GM21825 (cell line): ENCODE measurements around the gene HDAC9.

Experiments used
- ATAC-seq: cut with Tn5 transposase; IDR thresholded peaks from one replicate; pipeline ENCODE4 v1.9.1; 2021; ENCODE audit warnings: mild to moderate bottlenecking, moderate library complexity; ENCODE audit not compliant: unreplicated experiment

HDAC9 gene

GRCh38 chr7:18580950-18581349 lies 85.4 kb downstream of the HDAC9 start:
- ATAC-seq, result no peak

GRCh38 chr7:18583305-18583704 lies 87.8 kb downstream of the HDAC9 start:
- ATAC-seq, result no peak

GRCh38 chr7:18590241-18590640 lies 94.7 kb downstream of the HDAC9 start:
- no peak for ATAC-seq

GRCh38 chr7:18590744-18591340 lies 95.3 kb downstream of the HDAC9 start:
- no peak for ATAC-seq

- ATAC-seq, result no peak
These were observed 98.2 kb downstream of the HDAC9 start for GRCh38 chr7:18593602-18594279.

- no peak for ATAC-seq
These were observed 102.2 kb downstream of the HDAC9 start for GRCh38 chr7:18597754-18598153.

- ATAC-seq, result no peak
These were observed 111.5 kb downstream of the HDAC9 start for GRCh38 chr7:18607025-18607424.

- ATAC-seq, result no peak
These were observed 114.9 kb downstream of the HDAC9 start for GRCh38 chr7:18610331-18610948.

DNA sequence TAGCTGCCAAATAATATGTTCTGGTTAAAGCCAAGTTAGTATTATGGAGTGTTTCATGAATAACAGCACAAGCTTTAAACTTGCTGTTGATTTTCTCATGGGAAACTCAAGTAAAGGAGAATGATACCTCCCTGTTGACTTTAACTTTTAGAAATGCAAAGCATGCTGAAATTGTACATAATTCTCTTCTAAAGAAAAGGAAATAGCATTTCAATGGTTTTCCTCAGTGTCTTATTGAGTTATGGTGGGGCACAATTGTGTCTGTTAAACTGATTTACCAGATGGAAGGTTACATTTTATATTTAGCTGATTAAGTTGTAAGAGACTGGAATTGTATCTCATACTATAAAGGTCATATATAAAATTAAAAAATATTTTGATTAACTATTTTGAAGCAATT lies 119.3 kb downstream of the HDAC9 start:
- ATAC-seq, result no peak

GRCh38 chr7:18619311-18619710 lies 123.8 kb downstream of the HDAC9 start:
- no peak for ATAC-seq

DNA sequence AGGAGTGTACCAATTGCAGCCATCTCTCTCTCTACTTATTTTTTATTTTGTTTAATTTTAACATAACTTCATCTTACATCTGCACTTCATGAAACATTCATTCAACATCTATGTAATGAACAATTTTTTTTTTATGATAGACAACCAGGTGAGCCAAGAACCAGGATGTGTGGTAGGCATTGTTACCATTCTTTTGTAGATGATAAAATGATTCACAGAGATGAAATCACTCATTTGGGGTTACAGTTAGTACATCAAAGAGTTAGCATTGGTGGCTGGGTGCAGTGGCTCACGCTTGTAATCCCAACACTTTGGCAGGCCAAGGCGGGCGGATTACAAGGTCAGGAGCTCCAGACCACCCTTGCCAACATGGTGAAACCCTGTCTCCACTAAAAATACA lies 127.8 kb downstream of the HDAC9 start:
- no peak for ATAC-seq

- ATAC-seq, result no peak
These were observed 128.9 kb downstream of the HDAC9 start for GRCh38 chr7:18624459-18624858.

DNA sequence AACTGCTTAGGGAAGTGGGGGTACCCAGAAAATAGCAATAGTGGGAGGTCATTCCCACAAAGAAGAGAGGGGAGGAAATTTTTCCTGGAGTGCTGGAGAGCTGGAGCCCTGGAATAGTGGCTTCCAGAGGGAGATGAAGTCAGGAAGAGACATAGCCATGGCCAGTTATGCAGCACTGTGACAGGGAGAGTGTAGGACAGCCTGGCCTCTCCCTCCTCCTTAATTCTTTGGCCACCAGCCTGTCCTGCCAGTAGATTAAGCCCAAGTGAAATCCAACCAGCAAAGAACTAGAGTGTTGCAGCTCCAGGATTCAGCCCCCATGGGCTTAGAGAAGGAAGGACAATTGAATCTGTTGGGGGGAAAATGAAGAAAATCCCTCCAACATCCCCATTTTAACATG lies 130.5 kb downstream of the HDAC9 start:
- no peak for ATAC-seq

- ATAC-seq, result no peak
These were observed 131.2 kb downstream of the HDAC9 start for GRCh38 chr7:18626717-18627116.

DNA sequence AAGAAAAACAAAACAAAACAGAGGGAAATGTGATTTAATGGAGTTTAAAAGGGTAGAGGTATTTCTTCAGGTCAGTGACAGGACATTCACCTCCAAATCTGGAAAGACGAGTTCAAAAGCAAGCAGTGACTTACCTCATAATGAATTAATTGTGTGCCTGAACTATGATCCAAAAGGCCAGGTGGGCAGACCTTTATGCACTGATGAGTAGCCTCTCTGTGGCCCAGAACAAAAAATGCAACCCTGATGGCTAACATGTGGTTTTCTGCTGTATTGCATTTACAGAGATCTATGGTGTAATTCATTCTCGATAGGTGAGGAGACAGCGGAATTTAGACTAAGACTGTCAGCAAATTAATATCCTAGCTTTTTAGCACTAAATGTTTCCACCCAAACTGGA lies 142.0 kb downstream of the HDAC9 start:
- no peak for ATAC-seq

DNA sequence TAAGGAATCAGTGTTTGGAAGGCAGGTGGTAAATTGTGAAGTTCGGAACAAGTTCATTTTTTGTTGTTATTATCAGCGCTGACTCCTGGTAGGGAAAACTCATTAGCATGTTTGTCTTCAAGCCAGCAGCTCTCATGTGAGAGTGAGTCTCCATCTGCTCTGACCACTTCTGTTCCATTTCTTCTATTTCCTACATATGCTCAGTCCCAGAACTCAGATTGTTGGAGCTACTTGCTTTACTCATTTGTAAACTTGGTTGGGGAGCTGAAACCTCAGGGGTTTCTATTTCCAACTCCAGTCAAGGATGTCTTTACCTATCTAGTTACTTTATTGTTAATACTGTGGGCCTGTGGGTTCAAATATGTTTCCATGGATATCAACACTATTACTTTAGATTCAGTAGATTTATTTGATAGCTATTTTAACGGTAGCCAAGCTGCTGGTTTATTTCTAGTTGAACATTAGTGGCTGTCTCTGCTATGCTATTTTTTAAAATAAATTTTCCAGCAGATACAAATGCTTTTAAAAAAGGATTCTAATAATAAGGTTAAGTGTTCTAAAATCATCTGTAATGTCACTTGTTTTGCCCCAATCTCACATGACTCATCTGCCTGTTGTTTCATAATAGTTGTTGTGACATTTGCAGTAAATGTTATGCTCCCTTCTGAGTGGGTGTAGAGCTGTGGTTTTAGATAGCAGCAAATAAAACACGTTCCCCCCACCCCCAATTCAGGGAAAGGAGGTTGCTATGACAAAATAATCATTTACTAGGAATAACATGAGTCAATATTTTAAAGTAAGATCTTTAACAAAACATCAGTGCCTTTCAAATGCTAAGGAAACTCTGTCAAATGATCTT lies 143.3 kb downstream of the HDAC9 start:
- no peak for ATAC-seq

GRCh38 chr7:18639711-18640110 lies 144.2 kb downstream of the HDAC9 start:
- no peak for ATAC-seq

DNA sequence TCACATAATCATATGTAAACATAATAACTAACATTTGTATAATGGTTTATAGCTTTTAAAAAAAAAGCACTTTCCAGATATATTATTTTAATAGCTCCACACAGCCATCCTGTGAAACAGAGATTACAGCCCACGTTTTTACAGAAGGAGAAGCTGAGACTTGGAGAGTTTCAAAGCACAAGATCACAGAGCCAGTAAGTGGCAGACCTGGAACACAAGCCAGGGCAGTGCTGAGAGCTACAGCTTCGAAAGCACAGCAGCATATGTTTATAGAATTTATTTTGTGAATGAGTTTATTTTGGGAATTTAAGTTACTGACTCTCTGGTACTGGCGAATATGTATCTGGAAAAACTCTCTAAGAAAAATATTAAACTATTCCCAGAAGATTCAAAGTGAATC lies 149.4 kb downstream of the HDAC9 start:
- no peak for ATAC-seq

DNA sequence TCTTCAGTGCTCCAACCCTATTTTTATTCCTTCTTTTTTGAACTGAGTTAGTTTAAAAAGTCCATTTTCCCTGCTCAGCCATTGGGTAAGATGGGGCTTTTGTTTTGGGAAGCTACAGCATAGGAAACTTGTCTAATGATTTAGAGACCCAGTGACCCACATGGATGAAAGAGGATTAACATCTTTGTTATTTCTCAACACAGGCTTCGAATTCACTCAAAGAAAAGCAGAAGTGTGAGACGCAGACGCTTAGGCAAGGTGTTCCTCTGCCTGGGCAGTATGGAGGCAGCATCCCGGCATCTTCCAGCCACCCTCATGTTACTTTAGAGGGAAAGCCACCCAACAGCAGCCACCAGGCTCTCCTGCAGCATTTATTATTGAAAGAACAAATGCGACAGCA lies 152.0 kb downstream of the HDAC9 start:
- no peak for ATAC-seq

DNA sequence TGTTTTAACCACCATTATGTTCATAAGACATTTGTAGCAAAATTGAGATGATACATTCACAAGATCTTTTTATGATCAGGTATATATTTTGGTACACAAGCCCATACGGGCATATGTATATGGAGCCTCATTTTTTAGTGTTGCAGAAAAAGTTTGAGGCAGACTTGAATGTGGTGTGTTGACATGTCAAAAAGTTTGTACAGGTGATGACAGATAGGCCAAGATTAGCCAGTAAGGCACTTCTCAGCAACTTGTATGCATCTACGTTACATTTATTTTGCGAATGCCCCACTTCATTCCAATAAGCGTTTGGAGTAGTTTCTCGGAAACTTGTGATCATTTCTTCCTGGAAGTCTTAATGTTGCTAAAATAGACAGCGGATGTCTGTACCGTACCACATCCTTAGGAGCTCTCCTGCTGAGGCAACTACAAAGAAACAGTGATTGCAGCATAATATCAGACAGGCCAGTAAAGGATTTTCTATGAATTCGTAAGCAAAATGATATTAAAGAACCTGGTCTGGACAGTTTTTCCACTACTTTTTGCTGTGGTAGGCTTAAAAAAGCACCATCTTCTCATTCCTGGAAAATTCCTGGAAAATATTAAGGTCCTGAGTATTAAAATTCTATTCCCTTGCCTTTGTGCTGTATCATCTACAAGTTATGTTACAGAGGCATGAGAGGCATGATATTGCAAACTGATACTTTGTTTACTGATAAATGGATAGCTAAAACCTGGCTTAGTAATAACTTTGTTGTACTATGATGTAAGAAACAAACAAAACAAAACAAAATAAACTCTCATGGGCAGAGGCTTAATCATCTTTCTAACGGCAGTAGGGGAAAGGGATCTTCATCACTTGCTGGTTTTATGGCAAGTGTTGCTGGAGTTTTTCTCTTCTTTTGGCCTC lies 153.6 kb downstream of the HDAC9 start:
- no peak for ATAC-seq
